Stimulated activated CD8-positive, alpha-beta memory T cell treated with anti-CD3 and anti-CD28 coated beads, Interleukin-7, amount 100 ng/mL, for 48 hours (primary cell): Measurements from ENCODE around the gene DDI2.
"Not testable (repeated sequence)": the region's sequence is repeated elsewhere in the genome, so short reads cannot be mapped to it uniquely, and the experiment has no call there.

Experiments used
- DNase-seq, 2 donors: peaks; one replicate each; pipeline ENCODE4 v3.0.0-alpha.2; 2020; ENCODE audit warnings: low read depth in 1 of 2; ENCODE audit errors: extremely low read depth in 1 of 2

Gene DDI2

GRCh38 chr1:15676688-15677661, 59.7 kb downstream of the DDI2 start:
- no peak for DNase-seq

GRCh38 chr1:15678578-15678977, 61.3 kb downstream of the DDI2 start:
- DNase-seq: no peak

- DNase-seq: no peak
These were observed 62.9 kb downstream of the DDI2 start for GRCh38 chr1:15680131-15680530.

- no peak for DNase-seq
These were observed 63.5 kb downstream of the DDI2 start for GRCh38 chr1:15680561-15681348.

GRCh38 chr1:15681349-15682292, 64.4 kb downstream of the DDI2 start:
- DNase-seq: no peak

GRCh38 chr1:15682936-15683341, 65.7 kb downstream of the DDI2 start:
- DNase-seq: no peak

GRCh38 chr1:15683345-15684039, 66.2 kb downstream of the DDI2 start:
- no peak for DNase-seq

- peak in 1 of 2 donors; percentile 17 for DNase-seq
These were observed 66.8 kb downstream of the DDI2 start, which contains the start of gene PLEKHM2 for GRCh38 chr1:15684042-15684461. Gene PLEKHM2, plus strand, starts transcription at chr1:15684320. Its CDS starts 239 bp downstream, at chr1:15684559.

GRCh38 chr1:15684468-15685291, 67.4 kb downstream of the DDI2 start:
- DNase-seq: peak in 1 of 2 donors; percentile 5

- DNase-seq: no peak
These were observed 68.6 kb downstream of the DDI2 start for GRCh38 chr1:15685820-15686219.

GRCh38 chr1:15687446-15687845, 70.2 kb downstream of the DDI2 start:
- DNase-seq: no peak

- no peak for DNase-seq
These were observed 73.1 kb downstream of the DDI2 start for GRCh38 chr1:15690317-15690716.

GRCh38 chr1:15691434-15692032, 74.3 kb downstream of the DDI2 start:
- no peak for DNase-seq

- no peak for DNase-seq
These were observed 74.9 kb downstream of the DDI2 start for GRCh38 chr1:15692121-15692682.

GRCh38 chr1:15693371-15693770, 76.1 kb downstream of the DDI2 start:
- no peak for DNase-seq

- DNase-seq: peak in 1 of 2 donors; percentile 17
These were observed 79.8 kb downstream of the DDI2 start for GRCh38 chr1:15696956-15697521.

- DNase-seq: no peak
These were observed 80.9 kb downstream of the DDI2 start for GRCh38 chr1:15698201-15698600.

GRCh38 chr1:15699321-15699720, 82.1 kb downstream of the DDI2 start:
- not testable (repeated sequence) for DNase-seq
